ENCODE data around the gene HESX1.

DNA sequence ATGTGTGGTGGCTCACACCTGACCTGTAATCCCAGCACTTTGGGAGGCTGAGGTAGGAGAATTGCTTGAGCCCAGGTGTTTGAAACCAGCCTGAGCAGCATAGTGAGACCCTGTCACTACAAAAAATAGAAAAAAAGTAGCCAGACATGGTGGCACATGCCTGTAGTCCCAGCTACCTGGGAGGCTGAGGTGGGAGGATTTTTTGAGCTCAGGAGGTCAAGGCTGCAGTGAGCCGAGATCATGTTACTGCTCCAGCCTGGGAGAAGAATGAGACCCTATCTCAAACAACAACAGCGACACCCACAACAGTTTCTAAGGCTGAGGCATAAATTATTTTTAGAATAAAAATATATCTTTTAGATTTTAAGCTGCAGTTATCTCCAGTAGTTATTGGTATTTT lies 34.0 kb upstream of the HESX1 start:
- TF ChIP-seq, protein P1, sequence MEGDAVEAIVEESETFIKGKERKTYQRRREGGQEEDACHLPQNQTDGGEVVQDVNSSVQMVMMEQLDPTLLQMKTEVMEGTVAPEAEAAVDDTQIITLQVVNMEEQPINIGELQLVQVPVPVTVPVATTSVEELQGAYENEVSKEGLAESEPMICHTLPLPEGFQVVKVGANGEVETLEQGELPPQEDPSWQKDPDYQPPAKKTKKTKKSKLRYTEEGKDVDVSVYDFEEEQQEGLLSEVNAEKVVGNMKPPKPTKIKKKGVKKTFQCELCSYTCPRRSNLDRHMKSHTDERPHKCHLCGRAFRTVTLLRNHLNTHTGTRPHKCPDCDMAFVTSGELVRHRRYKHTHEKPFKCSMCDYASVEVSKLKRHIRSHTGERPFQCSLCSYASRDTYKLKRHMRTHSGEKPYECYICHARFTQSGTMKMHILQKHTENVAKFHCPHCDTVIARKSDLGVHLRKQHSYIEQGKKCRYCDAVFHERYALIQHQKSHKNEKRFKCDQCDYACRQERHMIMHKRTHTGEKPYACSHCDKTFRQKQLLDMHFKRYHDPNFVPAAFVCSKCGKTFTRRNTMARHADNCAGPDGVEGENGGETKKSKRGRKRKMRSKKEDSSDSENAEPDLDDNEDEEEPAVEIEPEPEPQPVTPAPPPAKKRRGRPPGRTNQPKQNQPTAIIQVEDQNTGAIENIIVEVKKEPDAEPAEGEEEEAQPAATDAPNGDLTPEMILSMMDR (IDR thresholded peaks at IDR 0.05), result no peak
- no peak for TF ChIP-seq POLR2A (IDR thresholded peaks at IDR 0.05)

Data from esophagus squamous epithelium (tissue), 4 donors.